HG03558 (cell line): Measurements from ENCODE around the gene ALDH3B2.
"Not testable (repeated sequence)": the region's sequence is repeated elsewhere in the genome, so short reads cannot be mapped to it uniquely, and the experiment has no call there.

ENCODE experiments used
- ATAC-seq: cut with Tn5 transposase; IDR thresholded peaks from one replicate; pipeline ENCODE4 v1.9.1; 2021; ENCODE audit warnings: moderate number of reproducible peaks; ENCODE audit not compliant: unreplicated experiment; ENCODE audit errors: extremely low read depth

ALDH3B2 gene, protein sequence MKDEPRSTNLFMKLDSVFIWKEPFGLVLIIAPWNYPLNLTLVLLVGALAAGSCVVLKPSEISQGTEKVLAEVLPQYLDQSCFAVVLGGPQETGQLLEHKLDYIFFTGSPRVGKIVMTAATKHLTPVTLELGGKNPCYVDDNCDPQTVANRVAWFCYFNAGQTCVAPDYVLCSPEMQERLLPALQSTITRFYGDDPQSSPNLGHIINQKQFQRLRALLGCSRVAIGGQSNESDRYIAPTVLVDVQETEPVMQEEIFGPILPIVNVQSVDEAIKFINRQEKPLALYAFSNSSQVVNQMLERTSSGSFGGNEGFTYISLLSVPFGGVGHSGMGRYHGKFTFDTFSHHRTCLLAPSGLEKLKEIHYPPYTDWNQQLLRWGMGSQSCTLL

GRCh38 chr11:67674442-67674871 is at the start of gene ALDH3B2:
Gene ALDH3B2, minus strand, starts transcription at chr11:67674623. Its CDS starts 7,688 bp downstream, at chr11:67666935.
- no peak for ATAC-seq

- ATAC-seq: not testable (repeated sequence)
These were observed 48.6 kb upstream of the ALDH3B2 start for GRCh38 chr11:67723036-67723435.

DNA sequence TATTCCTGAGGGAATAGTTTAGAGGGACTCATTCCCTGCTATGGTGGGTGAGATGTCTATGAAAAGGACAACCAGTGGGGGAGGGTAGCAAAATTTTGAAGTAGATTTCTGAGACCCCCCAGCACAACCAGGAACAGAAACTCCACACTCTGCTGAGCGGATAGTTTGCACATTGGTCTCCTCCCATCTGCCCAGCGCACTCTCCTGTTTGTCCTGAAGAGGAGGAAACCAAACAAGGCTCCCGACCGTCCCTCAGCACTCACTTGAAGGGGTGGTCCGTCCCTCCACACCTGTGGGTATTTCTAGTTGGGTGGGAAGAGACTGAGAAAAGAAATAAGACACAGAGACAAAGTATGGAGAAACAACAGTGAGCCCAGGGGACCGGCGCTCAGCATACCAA is 41.8 kb upstream of the ALDH3B2 start:
- ATAC-seq: not testable (repeated sequence)

DNA sequence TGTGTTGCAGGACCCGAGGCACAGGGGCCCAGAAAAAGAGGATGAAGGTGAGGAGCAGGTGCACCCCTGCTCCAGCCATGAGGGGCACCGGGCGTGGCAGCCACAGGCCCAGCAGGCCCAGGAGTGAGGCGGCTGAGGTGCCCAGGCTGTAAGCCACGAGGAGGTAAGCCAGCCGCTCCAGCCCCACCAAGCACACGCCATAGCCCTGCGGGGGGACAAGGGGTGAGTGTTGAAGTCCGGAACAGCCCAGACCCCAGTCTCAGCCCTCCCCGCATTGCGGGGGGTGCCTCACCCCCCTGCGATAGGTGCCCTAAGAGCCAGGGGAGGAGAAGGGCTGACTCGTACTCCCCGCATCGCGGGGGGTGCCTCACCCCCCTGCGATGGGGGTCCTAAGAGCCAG is 41.4 kb upstream of the ALDH3B2 start:
- ATAC-seq: not testable (repeated sequence)

- ATAC-seq: not testable (repeated sequence)
These were observed 39.6 kb upstream of the ALDH3B2 start for GRCh38 chr11:67713892-67714509.

- ATAC-seq: not testable (repeated sequence)
These were observed 37.3 kb upstream of the ALDH3B2 start for GRCh38 chr11:67711676-67712075.

DNA sequence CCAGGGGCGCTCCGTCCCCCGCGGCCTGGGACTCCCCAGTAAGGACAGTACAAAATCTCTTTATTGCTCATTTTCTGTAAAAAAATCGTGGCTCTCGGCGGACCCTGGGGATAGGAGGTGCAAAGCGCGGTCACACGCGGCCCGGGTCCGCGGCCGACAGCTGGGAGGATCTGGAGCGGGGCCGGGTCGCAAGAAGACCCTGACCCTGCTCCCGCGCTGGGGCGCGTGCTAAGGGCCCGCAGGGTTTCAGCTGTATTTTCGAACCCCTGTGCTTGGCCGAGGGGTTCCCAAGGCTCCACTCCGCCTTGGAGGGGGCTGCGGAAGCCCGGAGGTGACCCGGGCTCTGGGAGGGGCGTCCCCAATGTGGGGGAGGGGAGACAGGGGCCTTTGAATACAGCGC is 36.8 kb upstream of the ALDH3B2 start:
- not testable (repeated sequence) for ATAC-seq

GRCh38 chr11:67709806-67710205 is 35.4 kb upstream of the ALDH3B2 start:
- ATAC-seq: not testable (repeated sequence)

DNA sequence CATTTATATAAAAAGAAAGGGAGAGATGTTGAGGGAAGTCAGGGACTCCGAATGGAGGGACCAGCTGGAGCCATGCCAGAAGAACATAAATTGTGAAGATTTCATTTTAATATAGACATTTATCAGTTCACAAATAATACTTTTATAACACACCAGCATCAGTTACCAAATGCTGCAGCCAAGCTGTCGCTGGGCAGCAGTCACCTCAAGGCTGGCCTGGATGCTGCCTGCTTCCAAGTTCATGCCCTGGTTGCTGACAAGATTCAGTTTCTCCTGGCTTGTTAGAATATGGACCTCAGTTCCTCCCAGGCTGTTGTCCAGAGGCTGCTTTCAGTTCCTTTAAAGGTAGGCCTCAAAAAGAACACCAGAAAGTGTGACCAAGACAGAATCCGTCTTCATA is 30.8 kb upstream of the ALDH3B2 start:
- ATAC-seq: no peak

DNA sequence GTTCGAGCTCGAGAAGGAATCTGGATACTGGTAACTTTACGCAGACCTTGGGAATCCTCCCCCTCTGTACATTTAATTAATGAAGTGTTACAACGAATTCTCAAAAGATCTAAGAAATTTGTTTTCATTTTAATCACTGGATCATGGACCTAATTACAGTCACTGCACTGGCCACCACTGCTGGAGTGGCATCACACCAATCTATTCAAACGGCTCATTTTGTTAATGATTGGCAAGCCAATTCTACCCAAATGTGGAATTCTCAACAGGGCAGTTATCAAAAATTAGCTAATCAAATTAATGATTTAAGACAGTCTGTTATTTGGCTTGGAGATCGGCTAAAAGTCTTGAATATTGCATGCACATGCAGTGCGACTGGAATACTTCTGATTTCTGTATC is 30.1 kb upstream of the ALDH3B2 start:
- no peak for ATAC-seq

GRCh38 chr11:67703709-67704108 is 29.3 kb upstream of the ALDH3B2 start:
- not testable (repeated sequence) for ATAC-seq

DNA sequence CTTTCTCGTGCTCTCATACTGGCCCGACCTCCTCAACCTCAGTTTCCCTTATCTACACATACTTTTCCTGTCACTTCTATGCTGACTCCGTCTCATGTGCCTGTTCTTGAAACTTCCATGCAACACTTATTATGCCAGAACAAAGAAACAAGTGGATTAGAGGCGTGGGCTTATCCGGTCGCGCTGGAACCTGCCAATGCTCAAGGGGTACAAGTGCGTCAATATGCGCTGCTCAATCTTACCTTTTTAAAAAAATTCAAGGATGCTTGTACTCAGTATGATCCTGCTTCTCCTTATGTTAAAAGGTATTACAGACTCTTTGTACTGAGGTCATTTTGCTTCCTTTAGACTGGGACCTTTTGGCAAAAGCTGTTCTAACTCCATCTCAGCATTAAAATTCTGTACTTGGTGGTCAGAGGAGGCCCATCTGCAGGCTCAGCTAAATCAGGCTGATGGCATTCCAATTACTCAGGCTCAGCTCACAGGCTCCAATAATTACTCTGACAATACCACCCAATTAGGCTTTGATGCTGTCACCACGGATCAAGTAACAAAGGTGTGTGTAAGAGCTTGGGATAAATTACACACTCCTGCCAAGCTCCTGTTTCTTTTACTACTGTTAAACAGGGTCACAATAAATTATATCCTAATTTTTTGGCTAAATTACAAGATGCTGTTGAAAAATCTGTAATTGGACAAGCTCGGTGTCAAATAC is 26.3 kb upstream of the ALDH3B2 start:
- no peak for ATAC-seq

DNA sequence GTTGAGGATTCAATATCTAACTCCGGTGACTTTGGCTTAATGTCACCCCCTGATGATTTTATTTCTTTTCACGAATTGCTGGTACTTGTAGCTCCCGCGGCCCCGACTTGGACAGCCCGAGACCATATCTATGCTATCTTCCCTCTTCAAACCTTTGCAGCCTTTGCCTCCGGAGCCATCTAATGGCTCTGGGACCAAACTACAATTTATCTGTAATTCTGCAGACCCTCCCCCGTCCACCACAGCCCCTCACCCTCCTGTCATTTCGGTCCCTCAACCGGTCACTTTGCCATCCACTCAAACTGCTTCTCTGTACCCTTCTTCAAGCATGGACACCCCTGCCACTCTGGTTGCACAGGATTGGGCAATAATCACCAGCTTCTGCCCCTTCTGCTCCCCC is 25.7 kb upstream of the ALDH3B2 start:
- no peak for ATAC-seq

DNA sequence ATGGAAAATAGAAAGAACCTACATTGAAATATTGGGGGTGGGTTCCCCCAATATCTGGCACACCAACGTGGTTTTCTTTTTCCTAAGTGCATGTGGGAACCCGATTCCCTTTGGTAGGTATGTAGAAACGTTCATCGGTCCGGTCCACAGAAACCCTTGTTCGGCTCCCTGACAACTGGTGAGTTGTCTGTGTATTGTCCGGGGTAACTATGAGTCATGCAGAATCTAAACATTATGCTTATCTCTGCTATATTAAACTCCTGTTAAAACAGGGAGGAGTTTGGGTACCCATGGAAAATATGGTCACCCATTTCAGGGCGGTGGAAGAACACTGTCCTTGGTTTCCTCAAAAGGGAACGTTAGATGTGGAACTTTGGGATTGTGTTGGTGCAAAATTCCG is 25.1 kb upstream of the ALDH3B2 start:
- ATAC-seq: no peak

DNA sequence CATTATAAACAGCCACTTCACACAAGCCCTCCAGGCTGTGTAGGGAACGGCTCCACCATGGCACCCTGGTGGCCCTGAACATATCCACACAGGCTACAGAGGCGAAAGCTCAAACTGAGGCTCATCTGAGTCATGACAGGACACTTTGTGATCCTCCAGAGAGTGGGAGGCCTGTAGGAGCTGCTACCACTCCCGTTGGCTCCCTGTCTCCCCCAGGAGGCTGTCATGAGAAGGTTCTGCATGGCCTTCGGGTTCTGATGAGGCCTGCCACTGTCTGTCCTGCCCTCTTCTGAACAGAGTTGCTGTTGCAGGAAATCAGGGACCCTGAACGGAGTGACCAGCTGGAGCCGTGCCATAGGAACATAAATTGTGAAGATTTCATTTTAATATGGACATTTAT is 23.8 kb upstream of the ALDH3B2 start:
- ATAC-seq: no peak

GRCh38 chr11:67697846-67698245 is 23.4 kb upstream of the ALDH3B2 start:
- ATAC-seq: no peak

DNA sequence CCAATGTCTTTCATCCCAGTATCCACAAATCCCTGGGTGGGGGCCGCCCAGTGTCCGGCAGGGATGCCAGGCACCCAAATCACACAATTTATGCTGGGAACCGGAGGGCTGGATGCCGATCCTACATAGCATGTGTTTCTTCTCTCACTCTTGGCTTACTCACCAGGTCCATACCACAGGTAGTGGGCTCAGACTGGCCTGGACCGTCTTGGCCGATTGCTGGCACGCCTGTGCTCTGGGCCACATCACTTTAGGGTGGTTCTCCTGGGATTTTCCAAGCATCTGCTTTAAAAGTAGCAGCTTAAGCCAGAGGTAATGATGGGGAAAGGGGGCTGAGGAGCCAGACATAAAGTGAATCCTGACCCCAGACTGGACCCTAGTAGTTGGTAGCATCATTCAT is 22.6 kb upstream of the ALDH3B2 start:
- ATAC-seq: no peak

DNA sequence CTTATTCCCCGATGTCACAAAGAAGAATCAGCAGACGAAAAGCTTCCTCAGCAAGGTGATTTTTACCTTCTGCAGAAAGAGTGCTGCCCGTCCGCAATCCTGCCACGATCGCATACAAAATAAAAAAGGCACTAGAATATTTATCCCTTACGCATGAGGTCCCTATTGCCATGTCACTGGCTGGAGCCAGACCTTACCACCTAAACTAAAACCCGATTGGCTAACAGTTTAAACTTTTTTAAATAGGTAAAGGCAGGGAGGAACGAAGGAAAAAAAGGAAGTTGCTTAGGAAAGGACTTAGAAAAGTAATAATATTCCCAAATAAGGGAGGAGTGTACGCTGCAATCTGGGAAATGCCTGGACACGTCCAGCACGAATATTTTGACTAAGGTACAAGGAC is 21.2 kb upstream of the ALDH3B2 start:
- no peak for ATAC-seq

GRCh38 chr11:67694875-67695555 is 20.6 kb upstream of the ALDH3B2 start:
- ATAC-seq: no peak

DNA sequence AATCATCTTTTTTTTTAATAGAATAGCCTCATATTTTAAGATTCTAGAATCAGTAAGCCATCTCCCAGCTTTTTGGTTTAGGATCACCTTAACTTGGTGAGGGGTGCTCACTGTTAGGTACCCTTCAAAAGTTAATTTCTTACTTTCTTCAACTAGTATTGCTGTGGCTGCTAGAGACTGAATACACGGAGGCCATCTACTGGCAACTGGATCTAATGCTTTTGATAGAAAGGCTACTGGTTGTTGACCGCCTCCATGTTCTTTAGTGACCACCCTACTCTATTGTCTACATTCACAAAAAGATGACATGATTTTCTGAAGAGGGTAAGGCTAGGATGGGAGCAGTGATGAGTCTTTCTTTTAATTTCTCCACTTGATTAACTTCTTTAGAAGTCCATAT is 16.7 kb upstream of the ALDH3B2 start:
- no peak for ATAC-seq

GRCh38 chr11:67689178-67689577 is 14.8 kb upstream of the ALDH3B2 start:
- no peak for ATAC-seq
